NCI-H2029 treated with DMSO at 0.1 percent for 48 hours (cell line): ENCODE results near the gene MAN1A2.

Experiments
- DNase-seq: peaks from one replicate; lab custom pipeline; 2025; lab: John Stamatoyannopoulos, UW

Gene MAN1A2

GRCh38 chr1:117495068-117495467, 127.8 kb downstream of the MAN1A2 start:
- no peak for DNase-seq

DNA sequence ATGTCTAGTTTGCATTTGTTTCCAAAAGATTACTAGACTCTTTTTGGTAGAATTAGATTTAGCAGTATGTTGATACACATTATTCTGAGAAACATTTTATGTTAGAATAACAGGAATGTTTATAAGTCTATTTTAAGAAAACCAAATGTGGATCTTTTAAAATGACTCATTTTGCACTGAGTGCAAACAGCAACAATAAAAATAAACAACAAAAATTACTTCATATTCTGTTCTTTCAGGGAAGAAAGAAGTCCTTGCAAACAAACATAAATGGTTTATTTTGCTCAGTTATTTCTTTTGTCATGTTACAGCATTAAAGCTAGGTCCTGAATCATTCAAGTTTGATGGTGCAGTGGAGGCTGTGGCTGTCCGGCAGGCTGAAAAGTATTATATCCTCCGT, 131.8 kb downstream of the MAN1A2 start:
- DNase-seq = no peak

DNA sequence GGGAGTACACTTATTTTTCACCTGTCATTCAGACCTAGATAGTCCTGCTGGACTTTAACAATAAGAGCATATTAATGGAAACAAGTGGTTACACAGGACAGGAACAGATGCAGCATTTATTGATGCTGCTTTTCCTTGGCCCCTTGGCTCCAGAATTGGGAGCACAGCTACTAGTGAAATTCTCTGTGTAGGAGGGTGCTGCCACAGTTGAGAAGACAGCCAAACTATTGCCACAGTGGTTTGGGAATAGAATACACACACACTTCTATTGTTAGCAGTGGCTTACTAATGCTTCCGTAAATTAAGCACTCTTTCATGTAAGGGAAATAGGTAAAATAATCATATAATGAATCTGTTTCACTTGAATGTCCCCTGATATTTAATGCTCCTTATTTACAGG, 133.3 kb downstream of the MAN1A2 start:
- no peak for DNase-seq

GRCh38 chr1:117501281-117501680, 134.0 kb downstream of the MAN1A2 start:
- no peak for DNase-seq

GRCh38 chr1:117511273-117511672, 144.0 kb downstream of the MAN1A2 start:
- no peak for DNase-seq

- DNase-seq = no peak
Observed at GRCh38 chr1:117512728-117513321, 145.6 kb downstream of the MAN1A2 start.

DNA sequence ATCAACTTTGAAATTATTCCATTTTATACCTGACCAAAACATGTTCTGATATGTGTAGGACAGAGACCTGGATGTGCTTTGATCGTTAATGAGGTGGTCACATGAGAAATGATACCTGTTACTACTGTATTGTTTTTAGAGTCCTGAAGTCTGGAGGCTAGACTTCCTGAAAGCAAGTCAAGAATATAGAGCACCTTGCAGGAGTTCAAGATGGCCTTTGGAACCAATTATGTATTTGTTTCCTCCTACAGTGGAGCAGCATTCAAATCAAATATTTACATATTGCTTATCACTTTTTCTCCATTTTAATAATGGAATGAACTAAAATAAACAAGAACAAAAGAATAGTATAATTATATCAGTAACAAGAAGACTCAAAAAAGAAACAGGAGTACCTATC, 155.9 kb downstream of the MAN1A2 start:
- DNase-seq = no peak

DNA sequence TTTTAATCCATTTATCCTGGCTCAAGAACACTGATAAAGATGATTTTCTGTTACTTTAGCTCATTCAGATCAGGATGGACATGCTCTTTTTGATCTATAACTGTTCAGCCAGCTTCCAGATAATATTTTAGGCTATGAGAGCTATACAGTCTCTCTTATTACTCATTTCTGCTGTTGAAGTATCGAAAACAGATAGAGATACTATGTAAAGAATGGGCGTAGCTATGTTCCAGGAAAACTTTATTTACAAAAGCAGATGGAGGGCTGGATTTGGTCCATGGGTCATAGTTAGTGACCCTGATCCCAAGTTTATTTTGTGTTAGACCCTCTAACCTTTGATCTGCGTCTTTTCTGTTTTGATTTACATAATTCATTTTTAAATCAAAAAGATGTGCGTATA, 159.8 kb downstream of the MAN1A2 start:
- DNase-seq = no peak

DNA sequence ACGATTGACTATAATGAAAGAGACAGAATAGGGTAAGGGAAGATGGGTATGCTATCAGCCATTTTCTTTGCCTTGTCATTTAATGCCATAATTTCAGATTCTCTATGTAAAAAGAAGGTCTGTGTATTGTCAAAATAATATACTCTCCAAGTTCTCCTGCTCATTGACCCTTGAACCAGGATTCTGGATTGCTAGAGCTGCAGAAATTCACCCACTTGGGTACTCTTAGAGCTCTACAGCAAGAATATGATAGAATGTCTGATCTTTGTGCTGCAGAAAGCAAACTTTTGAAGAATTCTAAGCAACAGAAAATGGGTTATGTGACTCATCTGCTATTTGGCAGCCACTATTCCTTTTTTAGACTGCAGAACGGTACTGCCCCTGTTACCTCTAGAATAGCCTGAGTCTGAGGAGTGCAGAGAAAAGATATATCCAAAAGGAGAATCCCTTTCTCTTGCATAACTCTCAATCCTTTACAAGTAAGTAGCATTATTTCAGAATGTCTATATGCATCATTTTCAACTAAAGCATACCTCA, 160.4 kb downstream of the MAN1A2 start:
- DNase-seq = no peak

DNA sequence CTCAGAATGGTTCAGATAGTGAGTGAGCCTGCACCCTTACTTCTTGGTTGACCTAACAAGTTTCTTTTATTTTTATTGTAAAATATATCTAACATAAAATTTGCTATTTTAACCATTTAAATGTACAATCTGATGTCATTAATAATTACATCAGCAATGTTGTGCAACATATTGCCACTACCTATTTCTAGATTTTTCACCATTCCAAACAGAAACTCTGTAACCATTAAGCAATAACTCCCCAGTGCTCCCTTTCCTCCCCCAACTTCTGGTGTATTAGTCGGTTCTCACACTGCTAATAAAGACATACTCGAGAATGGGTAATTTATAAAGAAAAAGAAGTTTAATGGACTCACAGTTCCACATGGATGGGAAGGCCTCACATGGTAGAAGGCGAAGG, 162.4 kb downstream of the MAN1A2 start:
- no peak for DNase-seq

- DNase-seq = no peak
Observed at GRCh38 chr1:117531222-117531621, 164.0 kb downstream of the MAN1A2 start.

GRCh38 chr1:117534995-117535467, 167.8 kb downstream of the MAN1A2 start:
- peak; percentile 62 for DNase-seq

DNA sequence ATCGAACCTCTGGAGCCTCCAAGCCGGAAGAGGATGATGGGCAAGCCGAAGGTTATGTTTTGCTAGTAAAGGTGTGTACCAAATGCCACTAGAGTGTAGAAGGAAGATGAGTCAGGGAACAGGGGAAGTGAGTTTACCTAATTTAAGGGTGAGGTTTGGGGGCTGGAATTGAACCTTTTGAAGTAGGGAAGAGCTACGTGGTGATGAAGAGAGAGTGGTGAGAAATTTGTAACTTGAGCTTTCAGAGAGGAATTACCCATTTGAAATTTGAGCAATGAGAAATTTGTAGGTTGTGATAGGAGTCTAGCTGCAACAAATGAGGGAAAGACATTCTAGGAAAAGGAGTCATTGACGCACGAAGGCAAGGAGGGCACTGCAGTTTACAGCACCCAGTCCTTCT, 168.6 kb downstream of the MAN1A2 start:
- no peak for DNase-seq

DNA sequence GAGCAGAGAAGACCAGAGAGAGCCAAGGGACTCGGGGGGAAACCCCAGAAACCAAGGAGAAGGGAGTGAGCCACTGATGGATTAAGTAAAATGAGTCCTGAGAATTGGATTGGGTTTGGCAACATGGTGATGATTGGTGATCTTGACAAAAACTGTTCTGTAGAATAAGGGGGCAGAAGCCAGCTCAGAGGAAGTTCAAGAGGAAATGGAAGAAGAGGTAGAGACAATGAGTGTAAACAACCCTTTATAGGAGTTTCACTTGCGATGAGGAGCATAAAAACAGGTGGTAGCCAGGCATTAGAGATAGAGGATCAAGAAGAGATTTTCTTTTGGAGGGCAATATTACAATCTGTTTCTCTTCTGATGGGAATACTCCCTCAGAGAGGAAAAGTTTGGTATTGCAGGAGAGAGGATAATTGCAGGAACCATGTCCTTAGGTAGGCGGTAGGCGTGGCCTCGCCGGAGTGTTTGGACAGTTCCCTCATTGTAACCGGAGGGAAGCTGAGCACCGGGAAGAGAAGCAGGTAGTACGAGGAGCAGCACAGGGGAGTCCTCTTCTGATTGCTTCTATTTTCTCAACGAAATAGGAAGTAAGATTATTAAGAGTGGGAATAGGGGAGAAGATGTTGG, 170.2 kb downstream of the MAN1A2 start:
- DNase-seq = peak; percentile 44

GRCh38 chr1:117540532-117540931, 173.3 kb downstream of the MAN1A2 start:
- no peak for DNase-seq

DNA sequence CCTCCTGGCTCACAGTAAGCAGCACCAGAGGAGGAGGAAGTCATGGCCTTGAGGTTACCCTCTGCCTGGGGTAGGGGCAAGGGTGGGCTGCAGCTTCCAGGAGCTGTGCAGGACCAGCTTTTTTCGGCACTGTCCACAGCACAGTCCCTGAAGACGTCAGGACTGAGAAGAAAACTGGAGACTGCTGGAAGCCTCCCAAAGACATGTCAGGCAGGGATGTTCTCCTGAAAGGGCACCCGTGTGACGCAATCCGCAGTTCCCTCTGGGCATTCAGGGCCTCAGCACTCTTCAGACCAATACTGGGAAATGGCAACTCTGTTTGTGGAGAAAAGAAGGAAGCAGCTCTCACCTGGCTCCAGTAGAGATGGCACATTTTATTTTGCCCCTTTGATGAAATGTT, 173.8 kb downstream of the MAN1A2 start:
- no peak for DNase-seq

DNA sequence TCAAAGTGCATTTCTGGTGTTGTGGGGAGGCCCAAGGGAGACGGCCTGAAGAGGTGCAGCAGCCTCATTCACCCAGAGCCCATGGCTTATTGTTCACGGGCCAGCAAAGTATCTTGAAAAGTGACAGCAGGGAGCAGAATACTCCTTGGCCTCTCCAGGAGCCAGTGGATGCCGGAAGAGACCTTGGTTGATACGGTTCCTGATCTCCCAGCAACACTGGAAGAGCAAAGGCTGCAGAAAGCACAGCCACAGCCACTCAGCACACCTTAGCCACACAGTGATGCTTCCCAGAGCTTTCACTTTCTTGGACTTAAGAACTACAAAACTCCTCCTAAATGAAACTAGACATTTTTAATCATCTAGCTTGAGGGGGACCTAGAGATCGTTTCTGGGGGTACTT, 174.3 kb downstream of the MAN1A2 start:
- no peak for DNase-seq

DNA sequence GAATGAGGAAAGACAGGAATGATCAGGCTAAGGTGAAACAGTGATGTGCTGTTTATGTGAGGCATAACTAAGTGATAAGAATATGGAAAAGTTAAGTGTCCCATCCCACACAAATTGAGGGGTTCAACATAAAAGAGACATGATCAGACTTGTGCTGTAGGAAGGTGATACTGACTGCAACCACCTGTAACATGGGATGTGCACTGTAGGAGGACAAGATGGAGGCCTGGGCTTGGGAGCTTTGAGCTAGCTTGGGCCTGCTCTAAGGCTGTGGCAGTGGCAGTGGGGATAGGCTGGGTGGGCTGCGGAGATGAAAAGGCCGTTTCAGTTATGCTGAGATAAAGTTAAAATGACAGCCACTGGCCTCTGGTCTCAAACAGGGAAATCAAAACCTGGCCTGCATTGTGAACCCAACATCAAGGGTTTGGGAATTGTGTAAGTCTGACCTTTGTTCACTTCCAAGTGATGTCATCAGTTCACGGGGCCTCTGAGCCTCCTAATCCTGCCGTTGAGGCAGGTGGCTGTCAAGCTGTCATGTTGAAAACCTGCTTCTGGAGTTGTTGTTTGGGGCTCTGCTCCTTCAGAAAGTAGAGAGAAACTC, 177.4 kb downstream of the MAN1A2 start:
- no peak for DNase-seq

DNA sequence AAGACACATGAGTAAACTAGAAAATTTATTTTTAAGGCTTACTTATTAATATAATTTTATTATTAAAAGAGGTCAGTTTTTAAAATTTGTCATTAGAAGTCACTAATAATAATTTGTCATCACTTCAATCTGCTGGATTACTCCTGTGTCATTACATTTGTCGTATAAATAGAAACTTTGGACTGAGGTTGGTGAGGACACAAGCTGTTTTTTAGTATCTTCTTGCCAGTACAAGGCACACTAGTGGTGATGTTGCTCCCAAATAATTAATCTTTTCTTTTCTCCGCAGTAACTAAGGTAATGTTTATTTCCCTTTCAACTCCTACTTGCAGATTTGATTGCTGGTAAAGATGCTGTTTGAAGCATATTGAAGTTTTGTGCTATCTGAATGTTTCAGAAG, 179.2 kb downstream of the MAN1A2 start:
- DNase-seq = no peak

GRCh38 chr1:117553471-117553870, 186.2 kb downstream of the MAN1A2 start:
- no peak for DNase-seq

DNA sequence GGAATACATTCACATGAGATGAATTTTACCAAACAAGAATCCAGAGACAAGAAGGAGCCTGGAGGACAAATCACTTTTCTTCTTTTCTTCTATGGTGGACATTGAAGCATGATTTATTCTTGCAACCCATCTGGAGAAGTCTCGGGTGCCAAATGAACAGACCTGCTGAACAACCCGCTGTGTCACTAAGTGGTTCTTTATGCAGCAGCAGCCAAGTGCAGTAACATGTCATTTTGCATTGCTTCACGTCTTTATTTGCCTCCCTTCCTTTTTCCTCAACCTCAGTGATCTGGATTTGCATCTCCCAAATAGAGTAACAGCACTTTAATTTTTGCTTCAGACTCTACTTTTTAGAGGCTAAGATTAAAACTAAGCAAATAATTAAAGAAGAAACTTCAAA, 188.6 kb downstream of the MAN1A2 start:
- DNase-seq = no peak

DNA sequence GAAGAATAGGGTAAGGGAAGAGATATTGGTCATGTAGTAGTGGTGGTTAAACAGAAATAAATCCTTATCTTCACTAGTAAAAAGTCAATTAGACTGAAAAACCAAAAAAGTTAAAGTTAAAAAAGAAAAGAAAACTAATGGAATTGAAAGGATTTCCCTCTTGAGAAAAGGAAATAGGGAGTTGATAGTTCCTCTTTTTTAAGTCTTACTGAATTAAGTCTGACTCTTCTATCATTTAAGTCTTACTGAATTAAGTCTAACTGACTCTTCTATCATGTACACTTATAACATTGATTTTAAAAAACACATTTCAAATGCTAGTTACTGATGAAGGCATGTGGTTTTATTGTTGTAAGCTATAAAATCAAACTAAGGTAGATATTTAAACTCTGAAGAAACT, 189.1 kb downstream of the MAN1A2 start:
- no peak for DNase-seq

DNA sequence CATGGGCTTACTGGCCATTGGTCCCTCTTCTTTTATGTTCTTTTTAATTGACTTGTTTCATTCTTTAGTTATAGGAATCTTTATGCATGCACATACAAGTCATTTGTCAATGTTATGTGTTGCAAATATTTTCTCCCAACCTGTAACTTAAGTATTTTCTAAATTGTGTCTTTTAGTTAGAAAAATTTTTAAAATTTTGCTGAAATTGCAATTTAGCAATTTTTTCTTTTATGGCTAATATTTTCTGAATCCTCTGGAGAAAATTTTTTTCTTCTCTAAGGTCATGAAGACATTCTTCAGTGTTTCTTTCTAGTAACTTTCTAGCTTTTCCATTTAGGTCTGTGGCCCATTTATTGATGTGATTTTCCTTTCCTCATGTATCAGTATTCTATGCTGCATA, 189.7 kb downstream of the MAN1A2 start:
- no peak for DNase-seq
